D721Med (cell line): ENCODE data around the gene STXBP5.

Experiments
- DNase-seq: peaks from one replicate; pipeline ENCODE4 v3.0.0; 2011; ENCODE audit warnings: low spot score; ENCODE audit not compliant: insufficient read length
- FAIRE-seq: peaks from 2 replicates; lab custom pipeline; 2011; peaks lifted over from hg19 to GRCh38; lab: Jason Lieb, UNC
- CTCF ChIP-seq: IDR thresholded peaks from 2 replicates; pipeline ENCODE4 v1.5.1; 2012; ENCODE audit warnings: mild to moderate bottlenecking, control low read depth; ENCODE audit not compliant: insufficient read depth; ENCODE audit errors: missing control alignments

STXBP5 gene

GRCh38 chr6:147177286-147177685 is 26.9 kb upstream of the STXBP5 start:
- no peak for DNase-seq
- TF ChIP-seq CTCF = no peak
- FAIRE-seq = no peak

- DNase-seq (no peak), FAIRE-seq (no peak)
- no peak for TF ChIP-seq CTCF
Measured at GRCh38 chr6:147178355-147178754, 25.9 kb upstream of the STXBP5 start.

DNA sequence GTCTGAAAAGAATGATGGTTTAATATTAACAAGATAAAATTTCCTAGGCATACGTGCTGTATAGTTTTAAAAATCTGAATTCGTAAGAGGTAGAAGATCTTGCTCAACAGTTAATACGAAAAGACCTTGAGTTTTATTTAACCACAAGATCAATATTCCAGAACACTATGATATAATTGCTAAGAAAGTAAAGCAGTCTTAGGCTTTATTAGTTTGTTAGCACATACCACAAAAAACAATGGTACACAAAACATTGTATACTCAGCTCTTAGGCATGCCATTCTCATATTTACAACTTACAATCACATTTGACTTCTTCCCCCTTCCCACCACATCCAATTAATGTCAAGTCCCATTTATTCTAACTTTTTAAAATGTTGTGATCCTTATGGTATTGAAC is 24.4 kb upstream of the STXBP5 start:
- no peak for TF ChIP-seq CTCF
- FAIRE-seq (no peak), DNase-seq (no peak)

DNA sequence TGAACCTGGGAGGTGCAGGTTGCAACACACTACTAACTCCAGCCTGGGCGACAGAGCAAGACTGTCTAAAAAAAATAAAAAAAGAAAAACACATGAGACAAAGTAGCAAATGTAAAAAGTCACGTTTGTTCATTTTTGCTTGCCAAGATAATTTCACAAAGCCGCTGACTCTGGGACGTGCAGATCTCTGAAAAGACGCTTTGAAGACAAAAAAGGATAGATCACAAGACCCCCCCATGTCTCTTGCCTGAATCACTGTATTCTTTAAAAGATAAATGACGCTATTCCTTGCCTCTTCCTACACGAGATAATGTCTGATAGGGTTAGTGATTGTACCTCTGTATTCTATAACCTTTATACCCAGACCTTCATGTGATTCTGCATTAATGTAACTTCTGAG is 23.3 kb upstream of the STXBP5 start:
- no peak for DNase-seq
- TF ChIP-seq CTCF = no peak
- no peak for FAIRE-seq

DNA sequence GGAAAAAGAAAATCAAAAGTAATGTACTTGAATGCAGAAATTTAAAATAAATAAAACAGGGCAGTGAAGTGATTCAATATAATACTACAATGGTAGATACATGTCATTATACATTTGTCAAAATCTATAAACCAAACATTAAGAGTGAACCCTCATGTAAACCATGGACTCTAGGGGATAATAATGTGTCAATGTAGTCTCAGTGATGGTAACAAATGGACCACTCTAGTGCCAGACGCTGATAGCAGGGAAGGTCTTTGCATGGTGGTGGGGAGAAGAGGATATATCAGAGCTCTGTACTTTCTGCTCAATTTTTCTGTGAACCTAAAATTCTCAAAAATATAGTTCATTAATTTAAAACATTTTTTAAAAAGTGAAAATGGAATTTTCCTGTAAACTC is 19.8 kb upstream of the STXBP5 start:
- TF ChIP-seq CTCF = no peak
- DNase-seq (no peak), FAIRE-seq (no peak)

DNA sequence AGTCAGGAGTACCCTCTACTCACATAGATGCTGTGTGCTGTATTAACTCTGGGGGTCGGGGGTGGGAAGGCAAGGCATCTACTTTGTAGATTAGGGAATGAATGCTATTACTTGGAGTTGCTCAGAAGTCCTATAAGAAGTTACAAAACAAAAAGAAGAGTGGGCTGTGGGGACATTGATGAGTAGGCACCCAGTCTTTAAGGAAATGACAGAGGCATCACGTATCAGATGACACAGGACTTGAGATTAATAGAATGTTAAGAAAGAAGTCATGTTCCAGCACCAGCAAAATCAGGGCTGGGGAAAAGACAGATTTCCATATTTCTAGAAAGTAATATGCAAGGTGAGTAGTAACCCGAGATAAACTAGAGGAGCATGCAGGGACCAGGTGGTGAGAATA is 19.0 kb upstream of the STXBP5 start:
- DNase-seq (no peak), FAIRE-seq (no peak)
- no peak for TF ChIP-seq CTCF

GRCh38 chr6:147190556-147190955 is 13.7 kb upstream of the STXBP5 start:
- FAIRE-seq (no peak), DNase-seq (no peak)
- TF ChIP-seq CTCF = no peak
